NCI-H2171 treated with DMSO at 0.1 percent for 48 hours (cell line): ENCODE data around the gene PDE4A.
"Not testable (repeated sequence)": the region's sequence is repeated elsewhere in the genome, so short reads cannot be mapped to it uniquely, and the experiment has no call there.

Source experiments
- DNase-seq: peaks from one replicate; lab custom pipeline; 2025; lab: John Stamatoyannopoulos, UW

The PDE4A gene

DNA sequence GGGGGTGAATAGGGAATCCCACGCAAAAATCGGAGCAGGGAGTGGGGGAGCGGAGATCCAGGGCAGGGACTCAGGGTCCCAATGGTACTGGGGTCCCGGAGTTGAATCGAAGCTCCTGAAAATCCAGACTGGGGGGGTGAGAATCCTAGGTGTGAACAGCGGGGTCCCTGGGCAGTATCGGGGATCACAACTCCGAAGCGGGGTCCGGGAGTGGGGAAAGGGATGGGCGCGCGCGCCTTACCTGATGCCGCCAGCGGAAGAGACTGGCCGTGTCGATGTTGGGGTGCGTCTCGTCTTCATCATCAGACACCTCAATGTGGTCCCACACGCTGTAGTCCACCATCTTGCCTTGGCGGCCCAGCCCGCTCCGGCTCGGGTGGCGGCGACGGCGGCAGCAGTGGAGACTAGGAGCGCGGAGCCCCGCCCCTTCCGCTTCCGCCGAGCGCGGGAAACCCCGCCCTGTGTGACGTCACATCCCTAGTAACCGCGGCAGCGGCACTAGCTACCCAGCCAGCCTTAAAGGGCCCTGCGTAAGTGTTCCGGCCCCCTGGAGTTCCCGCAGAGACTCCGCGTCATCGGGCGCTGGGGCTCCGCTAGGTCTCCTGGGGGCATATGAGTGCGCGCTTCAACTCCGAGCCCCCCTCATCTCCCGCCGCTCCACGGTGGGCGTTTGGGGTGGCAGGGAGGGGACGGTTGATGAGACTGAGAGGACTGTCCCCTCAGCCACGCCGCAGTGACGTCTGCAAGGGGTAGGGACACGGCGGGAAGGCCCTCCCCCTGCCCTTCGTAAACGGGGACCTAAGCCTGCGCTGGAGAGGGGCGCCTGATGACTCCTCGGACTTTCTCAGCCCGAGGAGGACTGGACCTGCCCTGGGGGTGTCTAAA, 17.0 kb upstream of the PDE4A start, which contains the start of gene CDC37:
TSS of gene CDC37 (minus strand) at position 406 of the 885 bp plus-strand sequence. CDS start at position 343, 63 bp downstream.
- DNase-seq = peak; percentile 95

GRCh38 chr19:10404888-10405820, 15.2 kb upstream of the PDE4A start:
- DNase-seq = no peak

- DNase-seq = no peak
Observed at GRCh38 chr19:10406191-10406590, 14.1 kb upstream of the PDE4A start.

- DNase-seq = no peak
Observed at GRCh38 chr19:10407096-10407495, 13.2 kb upstream of the PDE4A start.

- DNase-seq = no peak
Observed at GRCh38 chr19:10408511-10409283, 11.6 kb upstream of the PDE4A start.

- not testable (repeated sequence) for DNase-seq
Observed at GRCh38 chr19:10411224-10411623, 9.1 kb upstream of the PDE4A start.

- no peak for DNase-seq
Observed at GRCh38 chr19:10412257-10412977, 7.9 kb upstream of the PDE4A start.

GRCh38 chr19:10416083-10416379, 4.3 kb upstream of the PDE4A start:
- DNase-seq = no peak

- DNase-seq = peak; percentile 92
Observed at GRCh38 chr19:10416380-10417257, 3.7 kb upstream of the PDE4A start.

DNA sequence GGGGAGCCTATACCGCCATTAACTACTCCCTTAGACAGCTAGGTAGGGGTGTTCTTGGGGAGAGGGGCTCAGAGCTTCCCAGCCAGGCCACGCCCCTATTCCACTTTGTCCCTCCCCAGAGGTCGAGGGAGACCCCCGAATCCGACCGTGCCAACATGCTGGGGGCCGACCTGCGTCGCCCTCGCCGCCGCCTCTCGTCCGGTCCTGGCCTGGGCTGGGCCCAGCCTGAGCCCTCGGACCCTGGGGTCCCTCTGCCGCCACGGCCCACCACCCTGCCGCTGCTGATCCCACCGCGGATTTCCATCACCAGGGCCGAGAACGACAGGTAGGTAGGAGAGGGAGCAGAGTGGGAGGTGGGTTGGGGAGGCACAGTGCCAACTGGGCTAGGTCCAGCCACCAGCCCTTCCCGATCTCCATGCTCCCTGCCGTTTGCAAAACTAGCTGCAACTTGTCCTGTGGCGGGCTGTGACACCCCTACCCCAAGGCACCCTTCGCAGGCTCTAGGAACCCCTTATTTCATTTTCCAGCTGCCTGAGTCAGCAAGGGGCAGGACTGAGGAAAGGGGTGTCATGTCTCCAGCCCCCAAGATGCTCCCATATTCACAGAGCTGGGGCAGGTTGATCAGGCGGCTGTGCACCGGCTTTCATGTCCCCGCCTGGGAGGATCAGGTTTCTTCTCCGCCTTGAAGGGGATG, 2.6 kb upstream of the PDE4A start:
- peak; percentile 83 for DNase-seq

GRCh38 chr19:10418235-10418484, 2.2 kb upstream of the PDE4A start:
- DNase-seq = no peak

GRCh38 chr19:10418485-10419199, 1.7 kb upstream of the PDE4A start:
- DNase-seq = peak; percentile 75

DNA sequence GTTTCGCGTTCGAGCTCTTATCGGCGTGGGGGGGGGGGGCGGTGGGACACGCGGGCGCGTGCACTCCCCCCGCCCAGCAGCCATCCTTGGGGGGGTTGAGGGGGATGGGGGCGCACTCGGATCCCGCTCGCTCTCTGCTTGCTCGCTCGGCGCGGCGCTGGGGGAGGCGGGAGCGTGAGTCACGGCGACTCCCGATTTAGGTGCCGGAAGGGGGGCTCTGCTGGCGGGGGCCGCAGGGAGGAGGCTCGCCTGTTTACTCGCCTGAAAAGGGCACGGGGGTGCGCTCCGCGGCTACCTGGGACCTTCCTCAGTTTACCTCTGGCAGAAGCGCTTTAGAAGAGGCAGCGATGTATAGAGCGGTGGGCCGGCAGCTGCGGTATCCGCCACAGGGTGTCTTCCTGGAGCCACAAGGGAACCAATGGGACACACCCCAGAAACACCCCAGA, 1.1 kb upstream of the PDE4A start:
- no peak for DNase-seq

- peak; percentile 97 for DNase-seq
Observed at GRCh38 chr19:10419646-10420443, 493 bp upstream of the PDE4A start.

DNA sequence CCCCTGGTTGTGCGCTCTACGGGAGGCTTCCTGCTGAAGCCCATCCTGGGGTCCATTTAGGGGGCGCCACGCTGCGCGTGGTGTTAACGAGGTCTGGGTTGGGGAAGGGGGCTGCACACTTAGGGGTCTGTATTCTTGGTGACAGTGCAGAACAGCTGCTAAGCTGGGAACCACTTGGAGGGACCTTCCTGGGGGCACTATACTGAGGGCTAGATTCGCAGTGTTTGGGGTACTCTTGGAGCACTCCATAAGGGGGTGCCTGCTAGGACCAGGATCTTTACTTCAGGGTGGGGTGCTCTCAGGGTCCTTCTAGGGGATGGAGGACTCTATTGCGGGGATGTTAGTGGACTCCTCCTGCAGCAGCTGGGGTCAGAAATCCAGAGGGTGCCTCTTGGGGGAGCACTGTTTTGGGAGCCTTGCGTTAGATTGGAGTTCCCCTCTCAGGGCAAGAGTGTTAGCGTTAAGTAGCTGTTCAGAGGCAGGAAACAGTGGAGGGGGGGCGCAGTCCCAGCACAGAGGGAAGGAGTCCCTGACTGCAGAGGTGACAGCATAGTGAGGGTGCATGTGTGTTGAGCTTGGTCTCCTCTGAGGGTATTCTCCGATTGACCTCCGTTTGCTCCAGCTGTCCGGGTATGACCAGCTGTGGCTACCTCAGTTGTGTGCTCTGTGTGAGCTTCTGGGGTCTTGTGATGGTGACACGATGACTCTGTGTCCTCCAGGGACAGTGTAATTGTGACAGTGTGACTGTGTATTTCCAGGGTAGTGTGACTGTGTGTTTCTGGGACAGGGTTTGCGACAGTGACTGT, 1.1 kb downstream of the PDE4A start:
- no peak for DNase-seq

DNA sequence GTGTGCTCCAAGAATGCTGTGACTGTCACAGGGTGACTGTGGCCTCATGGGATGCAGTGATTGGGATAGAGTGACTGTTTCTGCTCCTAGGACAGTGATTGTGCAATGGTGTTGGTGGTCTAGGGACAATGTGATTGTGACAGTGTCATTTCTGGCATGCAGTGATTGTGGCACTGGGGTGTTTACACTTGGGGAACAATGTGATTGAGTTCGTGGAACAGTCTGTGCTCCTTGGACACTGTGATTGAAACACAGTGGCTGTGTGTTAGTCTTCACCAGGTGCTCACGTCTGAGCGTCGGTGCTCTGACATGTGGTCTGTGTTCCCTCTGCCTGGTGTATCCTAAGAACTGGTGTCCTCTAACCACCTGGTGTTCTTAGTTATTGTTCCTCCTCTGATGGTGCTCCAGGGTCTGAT, 1.7 kb downstream of the PDE4A start:
- peak; percentile 42 for DNase-seq

GRCh38 chr19:10422846-10423245, 2.5 kb downstream of the PDE4A start:
- DNase-seq = peak; percentile 29
